LNCAP (cell line): Measurements from ENCODE around the gene CORIN.
A peak's percentile ranks its signal among the peaks of the same experiment; 100 is the strongest.

Experiments
- CTCF ChIP-seq: fragments of 450-650 bp; IDR thresholded peaks from 2 replicates; pipeline ENCODE4 v1.5.1; 2017; ENCODE audit warnings: mild to moderate bottlenecking

Gene CORIN

GRCh38 chr4:47695260-47695659 is 142.6 kb downstream of the CORIN start:
- no peak for TF ChIP-seq CTCF

- TF ChIP-seq CTCF = no peak
Measured at GRCh38 chr4:47694322-47694721, 143.5 kb downstream of the CORIN start.

GRCh38 chr4:47692691-47693090 is 145.2 kb downstream of the CORIN start:
- TF ChIP-seq CTCF = no peak

GRCh38 chr4:47690611-47691010 is 147.3 kb downstream of the CORIN start:
- no peak for TF ChIP-seq CTCF

- TF ChIP-seq CTCF = peak; percentile 87
Measured at GRCh38 chr4:47686294-47686872, 151.5 kb downstream of the CORIN start.

GRCh38 chr4:47675806-47676205 is 162.1 kb downstream of the CORIN start:
- TF ChIP-seq CTCF = no peak

- TF ChIP-seq CTCF = no peak
Measured at GRCh38 chr4:47674144-47674543, 163.7 kb downstream of the CORIN start.

GRCh38 chr4:47672696-47673095 is 165.2 kb downstream of the CORIN start:
- no peak for TF ChIP-seq CTCF
